Measurements from ENCODE around the gene TCF12. TPM values are rescaled to one million over a fixed set of nuclear protein-coding genes. Genes with fewer than 3 reads are reported as not detected.
"Not testable (repeated sequence)": the region's sequence is repeated elsewhere in the genome, so short reads cannot be mapped to it uniquely, and the experiment has no call there.

Gene TCF12
- total RNA-seq, 1 donor from 2014 or later: 106 TPM

- no peaks in the 10 kb centered on the region for H3K9me3 Mint-ChIP-seq (ENCODE audit: low read depth)
- DNase-seq (ENCODE audit: low spot score): no peak
- H3K4me1 Mint-ChIP-seq (ENCODE audit: low read depth): peaks cover 55% of the 10 kb centered on the region
- H3K36me3 Mint-ChIP-seq (ENCODE audit: low read depth): peaks cover 2% of the 10 kb centered on the region
- peak overlapping the region; percentile 88 for H3K27ac Mint-ChIP-seq (ENCODE audit: unreplicated experiment)
- H3K27me3 Mint-ChIP-seq (ENCODE audit: low read depth): no peaks in the 10 kb centered on the region
- peak; percentile 99 for TF ChIP-seq CTCF (IDR thresholded peaks at IDR 0.05)
- H3K4me3 Mint-ChIP-seq (ENCODE audit: unreplicated experiment): peak overlapping the region; percentile 50
These were observed 228.2 kb downstream of the TCF12 start for GRCh38 chr15:57146506-57147201.

- TF ChIP-seq CTCF (IDR thresholded peaks at IDR 0.05): no peak
- no peak for DNase-seq (ENCODE audit: low spot score)
- no peaks in the 10 kb centered on the region for H3K27me3 Mint-ChIP-seq (ENCODE audit: low read depth)
- H3K9me3 Mint-ChIP-seq (ENCODE audit: low read depth): no peaks in the 10 kb centered on the region
- H3K4me3 Mint-ChIP-seq (ENCODE audit: unreplicated experiment): no peak overlapping the region
- H3K4me1 Mint-ChIP-seq (ENCODE audit: low read depth): peaks cover 64% of the 10 kb centered on the region
- H3K36me3 Mint-ChIP-seq (ENCODE audit: low read depth): peaks cover 2% of the 10 kb centered on the region
- peak overlapping the region; percentile 62 for H3K27ac Mint-ChIP-seq (ENCODE audit: unreplicated experiment)
These were observed 229.2 kb downstream of the TCF12 start for GRCh38 chr15:57147621-57148020.

GRCh38 chr15:57148262-57148661 lies 229.8 kb downstream of the TCF12 start:
- Mint-ChIP-seq H3K4me3 (ENCODE audit: unreplicated experiment) (no peak overlapping the region), H3K27ac (ENCODE audit: unreplicated experiment) (peak overlapping the region; percentile 70), H3K9me3 (ENCODE audit: low read depth) (no peaks in the 10 kb centered on the region), H3K4me1 (ENCODE audit: low read depth) (peaks cover 70% of the 10 kb centered on the region), H3K36me3 (ENCODE audit: low read depth) (peaks cover 2% of the 10 kb centered on the region), H3K27me3 (ENCODE audit: low read depth) (no peaks in the 10 kb centered on the region)
- no peak for DNase-seq (ENCODE audit: low spot score)
- TF ChIP-seq CTCF (IDR thresholded peaks at IDR 0.05): no peak

GRCh38 chr15:57149196-57149595 lies 230.8 kb downstream of the TCF12 start:
- Mint-ChIP-seq H3K4me3 (ENCODE audit: unreplicated experiment) (no peak overlapping the region), H3K27ac (ENCODE audit: unreplicated experiment) (peak overlapping the region; percentile 70), H3K9me3 (ENCODE audit: low read depth) (no peaks in the 10 kb centered on the region), H3K36me3 (ENCODE audit: low read depth) (peaks cover 2% of the 10 kb centered on the region), H3K27me3 (ENCODE audit: low read depth) (no peaks in the 10 kb centered on the region), H3K4me1 (ENCODE audit: low read depth) (peaks cover 70% of the 10 kb centered on the region)
- no peak for TF ChIP-seq CTCF (IDR thresholded peaks at IDR 0.05)
- no peak for DNase-seq (ENCODE audit: low spot score)

GRCh38 chr15:57150066-57150865 lies 231.8 kb downstream of the TCF12 start:
- Mint-ChIP-seq H3K27me3 (ENCODE audit: low read depth) (no peaks in the 10 kb centered on the region), H3K27ac (ENCODE audit: unreplicated experiment) (peak overlapping the region; percentile 91), H3K36me3 (ENCODE audit: low read depth) (peaks cover 2% of the 10 kb centered on the region), H3K9me3 (ENCODE audit: low read depth) (no peaks in the 10 kb centered on the region), H3K4me1 (ENCODE audit: low read depth) (peaks cover 78% of the 10 kb centered on the region), H3K4me3 (ENCODE audit: unreplicated experiment) (no peak overlapping the region)
- TF ChIP-seq CTCF (IDR thresholded peaks at IDR 0.05): no peak
- no peak for DNase-seq (ENCODE audit: low spot score)

- H3K27me3 Mint-ChIP-seq (ENCODE audit: low read depth); H3K9me3 Mint-ChIP-seq (ENCODE audit: low read depth); DNase-seq (ENCODE audit: low spot score); H3K36me3 Mint-ChIP-seq (ENCODE audit: low read depth); H3K4me3 Mint-ChIP-seq (ENCODE audit: unreplicated experiment): not testable (repeated sequence)
- peaks cover 78% of the 10 kb centered on the region for H3K4me1 Mint-ChIP-seq (ENCODE audit: low read depth)
- H3K27ac Mint-ChIP-seq (ENCODE audit: unreplicated experiment): peak overlapping the region; percentile 77
These were observed 232.4 kb downstream of the TCF12 start for GRCh38 chr15:57150866-57151203.

Data from chondrocyte (in vitro differentiated cells).